Hepatocyte (in vitro differentiated cells): ENCODE data around the gene GORASP2. TPM values are rescaled to one million over a fixed set of nuclear protein-coding genes. Genes with fewer than 3 reads are reported as not detected.

Experiments
- DNase-seq: peaks from one replicate; pipeline ENCODE4 v3.0.0-alpha.2; 2016; ENCODE audit warnings: low spot score
- H2AFZ ChIP-seq: fragments of 200-600 bp; sonication (generic); 2 replicates; pipeline ENCODE4 v1.6.0; 2016; ENCODE audit warnings: antibody characterized with exemption, mild to moderate bottlenecking
- H3K27ac ChIP-seq: fragments of 200-600 bp; sonication (generic); 2 replicates; pipeline ENCODE4 v1.5.1; 2016; ENCODE audit warnings: mild to moderate bottlenecking
- H3K27me3 ChIP-seq: fragments of 200-600 bp; sonication (generic); 2 replicates; pipeline ENCODE4 v1.6.1; 2016
- H3K36me3 ChIP-seq: fragments of 200-600 bp; sonication (generic); replicated peaks from 2 replicates; pipeline ENCODE4 v1.5.1; 2016; ENCODE audit warnings: low read depth; ENCODE audit not compliant: insufficient read depth
- H3K4me1 ChIP-seq: fragments of 200-600 bp; sonication (generic); 2 replicates; pipeline ENCODE4 v1.5.1; 2016; ENCODE audit warnings: mild to moderate bottlenecking, moderate library complexity; ENCODE audit not compliant: insufficient read depth
- H3K4me2 ChIP-seq: fragments of 200-600 bp; sonication (generic); 2 replicates; pipeline ENCODE4 v1.6.0; 2016
- H3K4me3 ChIP-seq: fragments of 200-600 bp; sonication (generic); 2 replicates; pipeline ENCODE4 v1.5.1; 2016; ENCODE audit warnings: mild to moderate bottlenecking
- H3K79me2 ChIP-seq: fragments of 200-600 bp; sonication (generic); 2 replicates; pipeline ENCODE4 v1.6.0; 2017; ENCODE audit warnings: mild to moderate bottlenecking
- H3K9me2 ChIP-seq: fragments of 200-600 bp; sonication (generic); replicated peaks from 2 replicates; pipeline ENCODE4 v1.6.0; 2017; ENCODE audit warnings: mild to moderate bottlenecking; ENCODE audit not compliant: insufficient read depth
- H3K9me3 ChIP-seq: fragments of 200-600 bp; sonication (generic); 2 replicates; pipeline ENCODE4 v1.5.1; 2016; ENCODE audit warnings: low read depth, mild to moderate bottlenecking
- H4K20me1 ChIP-seq: fragments of 200-600 bp; sonication (generic); 2 replicates; pipeline ENCODE4 v1.6.0; 2016; ENCODE audit warnings: mild to moderate bottlenecking; ENCODE audit not compliant: insufficient read depth, poor library complexity, severe bottlenecking
- CTCF ChIP-seq: fragments of 200-600 bp; sonication (generic); IDR thresholded peaks from 2 replicates; pipeline ENCODE4 v1.5.1; 2016; ENCODE audit warnings: antibody characterized with exemption, mild to moderate bottlenecking; ENCODE audit not compliant: poor library complexity
- EZH2 ChIP-seq: fragments of 200-600 bp; sonication (generic); IDR thresholded peaks from 2 replicates; pipeline ENCODE4 v1.6.1; 2016; ENCODE audit warnings: antibody characterized with exemption, mild to moderate bottlenecking, borderline replicate concordance
- EZH2phosphoT487 ChIP-seq: fragments of 200-600 bp; sonication (generic); IDR thresholded peaks from one replicate; pipeline ENCODE4 v1.6.1; 2018; ENCODE audit warnings: antibody characterized with exemption, mild to moderate bottlenecking, low read depth, moderate library complexity; ENCODE audit not compliant: unreplicated experiment, severe bottlenecking
- WGBS: methylation state at CpG from one replicate; pipeline ENCODE4 v1.1.6; 2016; ENCODE audit warnings: low lambda C conversion rate; ENCODE audit errors: missing lambda C conversion rate; 5-methylcytosine and 5-hydroxymethylcytosine counted together
- polyA plus RNA-seq: library from polyadenylated mRNA; unstranded; fragments of >200 nt; fragmentation: Nextera tagmentation; extraction: Ambion mirVana; gene quantifications from 2 replicates; pipeline ENCODE4 v1.2.1, GENCODE V29; 2016
- total RNA-seq: library from RNA; depleted of rRNA; stranded (reverse); fragments of >200 nt; gene quantifications from 2 replicates; pipeline ENCODE4 v1.2.3, GENCODE V29; 2014

Gene GORASP2
- total and polyA plus RNA-seq, 2 experiments from 2014 or later: 50.1 to 126 TPM

- WGBS: 72% methylated on average over 3 of the region's 3 CpGs
- no peak for TF ChIP-seq EZH2phosphoT487
- no peak for TF ChIP-seq CTCF
- no peak for TF ChIP-seq EZH2
- Histone ChIP-seq H3K9me2 (no peaks in the 10 kb centered on the region), H3K36me3 (no peaks in the 10 kb centered on the region), H3K9me3 (no peaks in the 10 kb centered on the region), H4K20me1 (no peaks in the 10 kb centered on the region), H3K4me3 (no peak overlapping the region), H3K27me3 (no peaks in the 10 kb centered on the region), H3K4me2 (no peak overlapping the region), H3K4me1 (no peaks in the 10 kb centered on the region), H3K27ac (no peak overlapping the region), H3K79me2 (no peaks in the 10 kb centered on the region), H2AFZ (no peak overlapping the region)
- DNase-seq: no peak
These were observed 33.9 kb upstream of the GORASP2 start for GRCh38 chr2:170895023-170895757.

DNA sequence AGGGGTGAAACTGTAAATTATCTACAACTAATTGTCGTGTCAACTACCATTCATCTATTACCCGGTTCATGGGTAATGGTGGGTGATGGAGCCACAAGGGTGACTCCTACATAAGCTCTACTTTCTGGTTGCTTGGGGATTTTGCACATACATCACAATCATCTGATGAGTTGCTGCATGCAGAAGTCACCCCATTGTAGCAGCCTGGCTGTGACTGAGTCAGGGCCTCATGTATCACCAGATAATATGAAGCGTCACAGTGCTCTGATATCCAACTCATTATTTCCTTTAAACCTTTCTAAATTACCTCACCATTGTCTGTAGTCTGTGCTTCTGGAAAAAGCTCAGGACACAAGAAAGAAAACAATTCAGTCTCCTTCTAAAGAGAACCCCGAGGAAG, 32.4 kb upstream of the GORASP2 start:
- no peaks in the 10 kb centered on the region for H3K36me3 ChIP-seq
- no peaks in the 10 kb centered on the region for H3K9me2 ChIP-seq
- H3K27me3 ChIP-seq: no peaks in the 10 kb centered on the region
- TF ChIP-seq EZH2: no peak
- TF ChIP-seq EZH2phosphoT487: no peak
- TF ChIP-seq CTCF: no peak
- no peak for DNase-seq
- H3K9me3 ChIP-seq: no peaks in the 10 kb centered on the region
- no peak overlapping the region for H2AFZ ChIP-seq
- no peak overlapping the region for H3K4me2 ChIP-seq
- no peak overlapping the region for H3K27ac ChIP-seq
- no peak overlapping the region for H3K4me3 ChIP-seq
- H4K20me1 ChIP-seq: no peaks in the 10 kb centered on the region
- H3K4me1 ChIP-seq: no peaks in the 10 kb centered on the region
- no peaks in the 10 kb centered on the region for H3K79me2 ChIP-seq
- WGBS: 82% methylated on average over 4 of the region's 4 CpGs

- no peaks in the 10 kb centered on the region for H3K27me3 ChIP-seq
- 88% methylated on average over 6 of the region's 6 CpGs for WGBS
- H3K27ac ChIP-seq: no peak overlapping the region
- no peaks in the 10 kb centered on the region for H3K79me2 ChIP-seq
- H3K4me2 ChIP-seq: no peak overlapping the region
- no peak overlapping the region for H2AFZ ChIP-seq
- H3K9me2 ChIP-seq: no peaks in the 10 kb centered on the region
- no peaks in the 10 kb centered on the region for H3K4me1 ChIP-seq
- no peak overlapping the region for H3K4me3 ChIP-seq
- no peak for DNase-seq
- TF ChIP-seq CTCF: no peak
- no peak for TF ChIP-seq EZH2phosphoT487
- no peak for TF ChIP-seq EZH2
- H4K20me1 ChIP-seq: no peaks in the 10 kb centered on the region
- no peaks in the 10 kb centered on the region for H3K36me3 ChIP-seq
- H3K9me3 ChIP-seq: no peaks in the 10 kb centered on the region
These were observed 31.9 kb upstream of the GORASP2 start for GRCh38 chr2:170897108-170897507.
